GM10266 (cell line): ENCODE results near the gene ZFR.

Source experiments
- DNase-seq: peaks from one replicate; pipeline ENCODE4 v3.0.0; 2012; ENCODE audit errors: extremely low spot score
- TF ChIP-seq, protein P1 (sequence below): IDR thresholded peaks from 2 replicates; pipeline ENCODE4 v1.5.1; 2012; ENCODE audit warnings: mild to moderate bottlenecking, low read depth; ENCODE audit not compliant: control insufficient read depth, insufficient read depth; ENCODE audit errors: missing control alignments

Gene ZFR

GRCh38 chr5:32428426-32428825, 16.1 kb downstream of the ZFR start:
- TF ChIP-seq, protein P1, sequence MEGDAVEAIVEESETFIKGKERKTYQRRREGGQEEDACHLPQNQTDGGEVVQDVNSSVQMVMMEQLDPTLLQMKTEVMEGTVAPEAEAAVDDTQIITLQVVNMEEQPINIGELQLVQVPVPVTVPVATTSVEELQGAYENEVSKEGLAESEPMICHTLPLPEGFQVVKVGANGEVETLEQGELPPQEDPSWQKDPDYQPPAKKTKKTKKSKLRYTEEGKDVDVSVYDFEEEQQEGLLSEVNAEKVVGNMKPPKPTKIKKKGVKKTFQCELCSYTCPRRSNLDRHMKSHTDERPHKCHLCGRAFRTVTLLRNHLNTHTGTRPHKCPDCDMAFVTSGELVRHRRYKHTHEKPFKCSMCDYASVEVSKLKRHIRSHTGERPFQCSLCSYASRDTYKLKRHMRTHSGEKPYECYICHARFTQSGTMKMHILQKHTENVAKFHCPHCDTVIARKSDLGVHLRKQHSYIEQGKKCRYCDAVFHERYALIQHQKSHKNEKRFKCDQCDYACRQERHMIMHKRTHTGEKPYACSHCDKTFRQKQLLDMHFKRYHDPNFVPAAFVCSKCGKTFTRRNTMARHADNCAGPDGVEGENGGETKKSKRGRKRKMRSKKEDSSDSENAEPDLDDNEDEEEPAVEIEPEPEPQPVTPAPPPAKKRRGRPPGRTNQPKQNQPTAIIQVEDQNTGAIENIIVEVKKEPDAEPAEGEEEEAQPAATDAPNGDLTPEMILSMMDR = no peak
- DNase-seq = no peak

DNA sequence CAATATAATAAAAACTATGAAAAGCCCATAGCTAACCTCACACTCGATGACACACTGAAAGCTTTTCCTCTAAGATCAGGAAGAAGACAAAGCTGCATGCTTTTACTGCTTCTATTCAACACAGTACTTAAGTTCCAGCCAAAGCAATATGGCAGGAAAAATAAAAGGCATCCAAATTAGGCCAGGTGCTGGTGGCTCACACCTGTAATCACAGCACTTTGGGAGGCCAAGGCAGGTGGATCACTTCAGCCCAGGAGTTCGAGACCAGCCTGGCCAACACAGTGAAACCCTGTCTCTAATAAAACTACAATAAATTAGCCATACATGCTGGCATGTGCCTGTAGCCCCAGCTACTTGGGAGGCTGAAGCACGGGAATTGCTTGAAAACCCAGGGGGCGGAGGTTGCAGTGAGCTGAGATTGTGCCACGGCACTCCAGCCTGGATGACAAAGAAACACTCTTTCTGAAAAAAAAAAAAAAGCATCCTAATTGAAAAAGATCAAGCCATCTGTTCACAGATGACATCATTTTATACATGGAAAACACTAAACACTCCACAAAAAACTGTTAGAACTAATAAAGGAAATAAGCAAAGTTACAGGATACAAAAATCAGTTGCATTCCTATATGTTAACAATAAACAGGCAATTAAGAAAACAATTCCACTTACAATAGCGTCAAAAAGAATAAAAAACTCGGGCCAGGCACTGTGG, 17.9 kb downstream of the ZFR start:
- DNase-seq = no peak
- TF ChIP-seq, protein P1 = no peak

GRCh38 chr5:32422697-32423096, 21.8 kb downstream of the ZFR start:
- TF ChIP-seq, protein P1 = no peak
- DNase-seq = no peak

GRCh38 chr5:32421075-32421474, 23.5 kb downstream of the ZFR start:
- TF ChIP-seq, protein P1 = no peak
- DNase-seq = peak; percentile 36

DNA sequence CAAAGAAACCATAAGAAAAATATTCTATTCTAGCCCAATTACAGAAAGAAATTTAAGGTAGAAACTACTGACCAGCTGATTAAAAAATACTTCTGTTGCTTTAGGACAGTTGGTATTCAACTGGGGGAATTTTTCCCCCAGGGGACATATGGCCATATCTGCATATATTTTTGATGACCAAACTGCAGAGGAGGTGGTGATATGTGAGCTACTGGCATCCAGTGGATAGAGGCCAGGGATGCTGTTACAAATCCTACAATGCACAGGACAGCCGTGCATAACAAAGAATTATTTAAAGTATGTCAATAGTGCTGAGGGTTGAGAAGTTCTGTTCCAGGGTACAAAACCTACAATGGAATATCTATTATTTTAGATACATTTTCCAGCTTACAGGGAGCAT, 24.0 kb downstream of the ZFR start:
- TF ChIP-seq, protein P1 = no peak
- DNase-seq = no peak

GRCh38 chr5:32419791-32420190, 24.7 kb downstream of the ZFR start:
- TF ChIP-seq, protein P1 = no peak

DNA sequence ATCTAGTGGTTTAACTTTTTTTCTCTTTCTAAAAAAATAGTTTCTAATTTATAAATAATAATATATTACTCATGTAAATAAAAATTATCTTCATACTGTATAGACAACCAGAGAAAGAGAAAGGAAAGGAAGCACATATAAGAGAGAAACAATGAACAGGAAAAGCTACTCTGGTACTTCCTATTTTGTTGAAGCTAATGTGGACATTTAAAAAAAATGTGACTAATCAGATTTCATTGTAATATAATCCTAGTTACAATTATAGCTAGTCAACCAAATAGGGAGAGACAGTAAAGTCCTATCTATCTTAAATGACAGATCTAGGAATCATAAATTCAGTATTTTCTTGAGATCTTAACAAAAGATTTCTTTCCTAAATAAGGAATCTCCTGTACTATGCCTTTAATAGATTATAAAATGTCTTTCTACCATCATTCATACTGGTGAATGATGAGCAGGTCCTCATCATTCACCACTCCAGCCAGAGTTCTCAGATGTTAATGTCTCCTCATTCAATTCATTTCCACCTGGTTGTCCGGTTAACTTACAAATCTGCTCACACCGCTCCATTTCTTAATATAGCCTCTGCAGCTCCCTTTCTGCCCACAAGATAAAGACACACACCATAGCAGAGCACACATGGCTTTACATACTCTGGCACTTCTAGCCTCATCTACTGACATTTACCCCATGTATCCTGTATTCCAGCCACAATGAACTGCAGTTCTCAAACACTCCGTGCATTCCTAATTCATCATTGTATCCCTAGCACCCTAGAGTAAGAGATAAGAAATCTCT, 30.9 kb downstream of the ZFR start:
- DNase-seq = no peak
- TF ChIP-seq, protein P1 = no peak

More at GRCh38 chr5:32419791-32420190, 24.7 kb downstream of the ZFR start:
- DNase-seq = no peak
